Endometrium (tissue), 2 donors: ENCODE data around the gene ARGLU1.
A peak's percentile ranks its signal among the peaks of the same experiment; 100 is the strongest.

Experiments used
- FAIRE-seq: peaks from 2 replicates; lab custom pipeline; 2012; peaks lifted over from hg19 to GRCh38; lab: Jason Lieb, UNC
- donor health status: control.
- donor health status: control.

Gene ARGLU1

DNA sequence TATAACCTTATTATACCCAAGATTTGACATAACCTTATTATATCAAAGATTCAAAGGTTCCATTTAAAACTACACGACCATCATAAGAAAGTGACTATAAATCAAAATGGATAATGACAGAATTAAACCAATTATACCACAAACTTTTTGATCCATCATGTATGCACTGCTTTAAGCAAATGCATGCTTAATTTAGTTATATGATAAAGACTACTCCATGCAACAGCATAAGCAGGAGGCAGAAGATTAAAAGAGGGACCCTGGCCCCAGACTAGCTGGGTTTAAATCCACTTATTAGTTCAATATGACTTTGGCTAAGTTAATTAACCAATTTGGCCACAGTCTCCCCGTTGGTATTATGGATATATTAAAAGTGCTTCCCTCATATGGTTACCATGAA, 43.8 kb downstream of the ARGLU1 start:
- FAIRE-seq = no peak

DNA sequence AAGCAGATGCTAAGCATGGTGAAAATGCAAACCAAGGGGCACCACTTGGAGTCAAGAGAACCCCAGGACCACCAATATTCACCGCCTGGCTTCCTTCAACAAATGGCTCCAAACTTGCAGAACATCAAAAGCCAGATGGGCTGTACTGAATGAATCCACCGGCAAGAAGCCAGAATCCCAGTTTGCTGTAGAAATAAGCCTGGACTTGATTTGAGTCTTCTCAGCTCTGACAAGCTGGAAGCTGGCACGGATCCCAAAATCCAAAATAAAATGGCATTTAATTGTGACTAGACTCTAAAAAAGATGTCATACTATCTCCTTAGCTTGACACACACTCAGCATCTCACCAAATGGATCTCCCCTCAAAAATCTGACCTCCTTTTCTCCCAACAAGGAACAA, 44.4 kb downstream of the ARGLU1 start:
- no peak for FAIRE-seq

DNA sequence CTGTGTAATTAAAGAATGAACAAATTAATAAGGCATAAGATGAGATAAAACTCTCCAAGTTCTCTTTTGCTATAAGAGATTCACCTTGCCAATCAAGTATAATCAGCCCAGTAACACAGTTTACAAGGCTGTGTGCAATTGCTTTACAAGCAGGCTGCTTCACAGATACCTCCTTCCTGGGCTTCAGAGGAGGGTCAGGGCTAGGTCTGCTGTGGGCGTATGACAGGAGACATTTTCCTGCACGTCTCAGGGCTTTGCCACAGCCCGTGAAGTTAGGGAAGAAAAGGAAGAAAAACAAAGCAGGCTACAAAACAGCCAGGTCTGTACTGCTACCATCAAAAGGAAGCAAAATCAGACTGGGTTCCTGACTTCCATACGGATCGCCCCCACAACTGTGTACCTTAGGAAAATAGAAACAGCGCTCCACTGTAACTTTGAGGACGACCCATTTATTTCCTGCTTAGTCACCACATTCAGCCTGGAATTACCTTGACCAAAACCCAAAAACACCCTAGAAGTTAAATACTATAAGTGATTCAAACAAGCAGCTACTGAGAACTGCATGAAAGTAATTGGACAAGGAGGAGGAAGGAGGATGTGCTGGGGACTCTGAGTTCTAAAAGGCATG, 44.9 kb downstream of the ARGLU1 start:
- no peak for FAIRE-seq

DNA sequence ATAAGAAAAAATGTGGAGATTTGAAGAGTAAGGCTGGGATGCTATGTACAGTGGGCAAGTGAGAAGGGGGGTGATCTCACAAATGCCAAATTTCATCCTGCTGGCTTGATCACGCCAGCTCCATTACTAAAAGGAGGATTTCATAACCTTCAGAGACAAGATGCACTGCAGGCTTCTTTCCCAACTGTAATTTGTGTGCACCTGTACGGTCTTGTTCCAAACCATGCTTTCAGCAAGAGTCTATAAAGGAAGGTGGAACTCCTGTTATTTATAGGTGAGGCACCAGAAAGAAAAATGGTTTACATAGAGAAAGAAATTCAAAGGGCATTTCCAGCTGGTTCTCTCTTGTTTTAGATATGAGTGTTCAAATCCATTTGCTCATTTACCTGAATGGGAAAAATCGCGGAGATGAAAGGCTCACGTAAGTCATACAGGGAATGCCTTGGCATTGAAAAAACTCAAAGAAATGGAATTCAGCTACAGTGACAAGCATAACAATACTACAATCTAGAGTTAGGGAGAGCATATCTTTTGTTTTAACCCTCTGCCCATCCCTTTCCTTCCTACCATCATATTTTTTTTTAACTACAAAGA, 45.7 kb downstream of the ARGLU1 start:
- FAIRE-seq = no peak

GRCh38 chr13:106521095-106521799, 46.7 kb downstream of the ARGLU1 start:
- peak; percentile 41 for FAIRE-seq

GRCh38 chr13:106520251-106521054, 47.5 kb downstream of the ARGLU1 start:
- peak; percentile 55 for FAIRE-seq

GRCh38 chr13:106518512-106518911, 49.4 kb downstream of the ARGLU1 start:
- FAIRE-seq = no peak

GRCh38 chr13:106517109-106517847, 50.7 kb downstream of the ARGLU1 start:
- FAIRE-seq = no peak

DNA sequence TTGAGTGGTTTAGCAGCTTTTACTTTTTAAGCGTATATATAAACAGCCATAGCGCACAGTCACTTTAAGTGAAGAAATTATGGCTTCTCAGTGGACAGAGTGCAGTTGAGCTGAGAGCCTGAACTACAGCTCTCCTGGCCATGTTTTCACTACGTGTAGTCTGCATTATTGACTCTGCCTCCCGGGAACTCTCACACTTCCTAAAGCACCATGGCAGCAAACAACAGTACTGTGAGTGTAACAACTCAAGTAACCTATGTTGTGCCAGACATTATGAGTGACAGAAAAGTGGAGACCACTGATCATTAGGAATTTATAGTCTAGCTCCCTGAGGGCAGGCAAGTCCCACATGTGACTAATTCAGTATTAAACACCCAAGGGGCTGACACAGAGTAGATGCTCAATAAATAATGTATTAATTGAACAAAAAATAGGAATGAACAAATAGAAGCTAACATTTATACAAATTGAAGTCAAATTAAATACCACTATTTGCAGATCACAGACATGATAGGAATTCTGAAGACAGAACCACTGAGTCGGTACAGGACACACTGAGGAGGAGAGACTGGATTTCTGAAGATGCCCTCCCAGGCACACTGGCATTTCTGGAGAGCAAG, 52.2 kb downstream of the ARGLU1 start:
- FAIRE-seq = no peak

DNA sequence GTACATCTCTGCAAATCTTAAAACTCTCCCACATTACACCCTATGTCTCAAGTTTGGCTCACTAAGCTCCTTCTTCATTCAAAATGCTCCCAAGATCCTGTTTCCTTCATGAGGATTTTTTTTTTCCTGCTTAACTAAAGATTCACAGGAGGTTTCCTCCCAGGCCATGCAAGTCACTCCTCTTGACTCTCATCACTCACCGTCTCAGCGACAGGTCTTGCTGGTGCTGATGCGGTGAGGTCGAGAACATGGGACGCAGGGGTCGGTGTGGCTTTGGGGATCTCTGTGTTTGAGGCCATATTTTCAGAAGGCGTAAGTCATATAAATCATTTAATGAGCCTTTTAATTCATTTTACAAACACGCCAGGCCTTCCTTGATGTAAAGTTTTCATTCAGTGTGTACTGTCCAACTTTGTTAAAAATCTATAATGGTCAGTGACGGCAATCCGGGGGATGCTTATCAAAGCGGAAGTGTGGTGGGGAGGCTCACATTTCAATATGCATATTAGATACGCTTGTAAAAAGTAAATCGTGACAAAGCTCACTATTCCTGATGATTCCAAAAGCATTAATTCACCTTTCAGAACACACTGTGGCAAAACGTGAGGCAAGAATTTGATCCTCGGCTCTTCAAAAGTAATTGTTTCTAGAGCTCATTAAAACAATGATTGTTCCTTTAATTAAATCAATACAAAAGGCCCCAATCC, 52.9 kb downstream of the ARGLU1 start:
- no peak for FAIRE-seq

GRCh38 chr13:106513025-106513983, 54.6 kb downstream of the ARGLU1 start:
- no peak for FAIRE-seq

DNA sequence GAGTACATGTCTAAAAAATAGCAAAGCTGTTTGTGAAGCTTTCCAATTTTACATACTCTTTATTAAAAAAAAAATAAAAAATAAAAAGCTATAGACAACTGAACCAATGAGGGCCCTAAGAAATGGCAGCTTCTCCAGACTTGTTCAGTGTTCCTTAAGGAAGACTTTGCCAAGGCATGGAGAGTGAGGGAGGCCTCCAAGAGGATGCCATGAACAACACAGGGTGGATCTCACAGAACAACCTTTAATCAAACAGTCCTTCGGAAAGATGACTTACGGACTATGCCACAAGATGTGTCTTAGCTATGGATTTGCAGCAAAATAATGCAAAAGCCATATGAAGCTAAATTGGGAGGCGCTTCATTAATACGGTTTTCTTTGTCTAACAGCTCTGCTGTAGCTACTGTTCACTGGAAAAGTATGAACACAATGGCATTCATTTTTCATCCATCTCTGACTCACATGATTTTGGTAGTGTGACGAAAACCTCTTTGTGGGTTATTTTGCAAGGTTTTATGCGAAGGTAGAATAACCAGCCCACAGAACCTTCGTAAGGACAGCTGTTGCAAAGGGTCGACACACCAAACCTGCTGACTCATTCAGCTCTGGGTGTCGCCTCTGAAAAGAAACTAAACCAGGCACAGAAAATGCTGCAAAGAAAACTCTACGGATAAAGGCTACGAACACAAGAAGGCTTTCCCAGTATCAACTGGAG, 60.2 kb downstream of the ARGLU1 start:
- FAIRE-seq = no peak

DNA sequence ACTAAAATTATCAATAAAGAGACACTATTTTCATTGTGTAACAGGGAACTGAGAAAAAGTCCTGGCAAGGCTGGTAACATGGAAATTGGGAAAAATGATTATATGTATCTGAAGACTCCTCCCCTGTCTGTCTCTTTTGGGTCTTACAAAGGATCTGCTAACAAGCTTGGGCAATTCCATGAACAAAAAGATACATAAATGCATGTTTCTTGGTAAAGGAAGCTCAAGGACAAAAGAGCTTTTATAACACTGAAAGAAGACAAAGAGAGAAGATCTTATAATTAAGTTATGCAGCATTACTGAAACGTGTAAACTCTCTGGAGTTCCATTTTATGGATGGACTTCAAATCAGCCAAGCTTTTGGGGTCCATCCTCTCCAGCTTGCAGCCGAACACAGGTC, 61.7 kb downstream of the ARGLU1 start:
- FAIRE-seq = no peak

DNA sequence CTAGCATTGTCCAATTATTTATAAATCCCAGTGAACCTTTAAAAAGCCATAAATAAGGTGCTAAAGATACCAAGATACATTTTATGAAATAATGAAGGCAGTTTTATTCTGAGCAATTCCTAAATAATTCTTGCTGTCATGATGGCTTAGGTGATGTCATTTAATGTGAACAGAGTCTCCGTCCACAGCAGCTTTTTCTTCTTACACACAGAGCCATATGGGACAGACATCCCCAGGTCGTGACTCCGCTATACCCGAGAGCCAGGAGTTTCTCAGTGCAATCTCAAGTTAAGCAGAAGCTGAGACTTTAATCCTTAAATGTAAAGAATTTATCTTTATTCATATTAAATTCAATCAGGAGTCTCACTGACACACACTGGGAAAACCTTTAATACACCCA, 62.2 kb downstream of the ARGLU1 start:
- no peak for FAIRE-seq

DNA sequence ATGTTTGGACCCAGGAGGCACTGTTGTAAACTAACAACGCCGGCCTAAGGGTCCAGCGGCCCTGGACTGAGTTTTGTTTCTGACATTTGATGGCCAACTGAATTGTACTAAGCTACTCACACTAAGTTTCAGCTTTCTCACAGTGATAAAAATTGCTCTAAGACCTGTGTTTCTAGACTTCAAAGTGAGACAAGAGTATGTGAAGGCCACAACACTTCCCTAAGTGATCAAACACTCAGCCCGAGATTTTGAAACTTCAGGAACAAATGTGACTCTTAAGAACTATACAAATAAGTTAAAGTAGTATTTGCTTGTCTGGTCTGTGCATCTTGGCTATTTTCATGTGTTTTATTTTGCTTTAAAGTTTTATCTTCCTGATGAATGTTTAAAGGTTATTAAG, 62.6 kb downstream of the ARGLU1 start:
- FAIRE-seq = no peak

DNA sequence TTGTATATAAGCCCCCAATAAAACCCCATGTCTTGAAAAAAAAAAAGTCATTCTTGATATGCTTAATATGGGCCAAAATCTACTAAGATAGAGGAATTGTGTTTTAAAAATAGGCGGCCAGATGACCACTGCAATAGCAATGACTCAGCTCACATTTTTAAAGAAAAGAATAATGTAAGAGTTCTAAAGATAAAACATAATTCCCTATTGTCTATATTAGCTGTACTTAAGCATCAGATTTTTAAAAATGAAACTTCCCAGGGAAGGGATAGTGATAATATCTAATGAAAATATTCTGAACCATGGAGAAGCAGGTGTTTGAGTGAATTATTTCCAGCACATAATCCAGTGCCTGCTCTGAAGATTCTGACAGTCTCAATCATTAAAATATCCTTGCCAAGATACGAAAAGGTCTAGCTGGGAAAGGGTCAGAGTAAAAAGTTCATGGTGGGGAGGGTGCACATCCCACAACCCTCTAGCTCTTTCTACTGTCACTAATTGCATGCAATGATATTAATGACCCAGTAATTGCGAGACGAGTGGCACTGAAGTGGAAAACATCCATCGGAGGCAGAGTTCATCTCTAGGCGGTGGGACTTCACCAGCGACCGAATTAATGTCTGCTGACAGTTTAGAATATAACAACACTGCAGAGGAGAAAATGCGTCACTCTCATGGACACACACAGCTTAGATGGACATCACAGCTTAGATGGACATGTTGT, 64.0 kb downstream of the ARGLU1 start:
- FAIRE-seq = no peak

DNA sequence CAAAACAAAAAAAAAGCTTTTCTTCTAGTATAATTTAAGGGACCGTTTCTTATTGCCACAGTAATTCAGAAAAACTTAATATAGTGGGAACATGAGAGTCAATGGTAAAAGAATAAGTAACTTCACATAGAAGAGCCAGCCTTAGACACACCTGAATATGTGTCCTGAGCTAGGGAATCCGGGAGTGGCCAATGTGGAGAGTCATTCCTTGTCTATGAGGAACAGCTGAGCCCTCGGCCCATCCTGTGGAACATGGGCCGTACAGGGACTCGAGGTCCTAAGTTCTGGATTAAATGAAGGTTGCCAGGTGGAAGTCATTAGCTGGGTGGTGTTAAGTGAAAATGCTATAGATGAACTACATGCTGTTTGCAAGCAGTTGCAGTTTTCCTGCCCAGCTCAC, 64.7 kb downstream of the ARGLU1 start:
- FAIRE-seq = no peak

GRCh38 chr13:106500445-106500844, 67.5 kb downstream of the ARGLU1 start:
- FAIRE-seq = no peak
